ENCODE measurements around the gene PPAT. TPM values are rescaled to one million over a fixed set of nuclear protein-coding genes. Genes with fewer than 3 reads are reported as not detected.

PPAT gene
- total and polyA plus RNA-seq, 2 donors (not counting 1 experiment from before 2014, with no cell fraction given), result 3.2 to 9.2 TPM

DNA sequence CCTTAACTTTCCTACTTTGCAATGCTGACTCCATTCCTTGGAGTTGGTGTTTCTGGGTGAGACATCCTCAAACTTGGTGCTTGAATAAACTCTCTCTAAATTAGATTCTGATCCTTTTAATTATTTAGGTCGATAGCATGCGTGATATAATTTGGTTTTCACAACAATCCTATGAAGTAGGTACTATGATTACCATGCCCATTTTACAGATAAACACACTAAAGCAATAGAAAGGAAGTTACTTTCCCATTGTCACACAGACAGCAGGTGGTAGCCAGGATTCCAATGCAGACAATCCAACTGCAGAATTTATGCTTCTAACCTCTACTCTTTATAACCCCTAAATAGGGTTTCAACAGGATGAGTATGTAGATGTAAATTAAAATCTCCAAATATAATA lies 26.4 kb downstream of the PPAT start:
- Histone ChIP-seq H3K27me3 (replicated peaks in 1 of 4; ENCODE audit: control extremely low read depth in 1 of 4, control insufficient read depth in 3 of 4, insufficient read depth in 4 of 4, low read length in 3 of 4) (no peaks in the 10 kb centered on the region), H3K9me3 (ENCODE audit: control extremely low read depth in 1 of 3, control insufficient read depth in 2 of 3, insufficient read depth in 1 of 3, low read length in 2 of 3) (no peaks in the 10 kb centered on the region), H3K36me3 (replicated peaks in 1 of 2; ENCODE audit: control extremely low read depth in 1 of 2, control insufficient read depth in 1 of 2, extremely low read depth in 1 of 2, insufficient read depth in 2 of 2, low read length in 1 of 2) (peaks cover 5 to 15% of the 10 kb centered on the region in 2 experiments), H3K79me2 (ENCODE audit: control insufficient read depth, insufficient read depth, low read length) (no peaks in the 10 kb centered on the region), H2AFZ (ENCODE audit: insufficient read depth, low read depth, low read length, poor library complexity, severe bottlenecking) (no peak overlapping the region), H3K4me1 (ENCODE audit: control insufficient read depth in 2 of 2, insufficient read depth in 2 of 2, low read length in 2 of 2) (no peaks in the 10 kb centered on the region), H3K4me3 (ENCODE audit: control extremely low read depth in 1 of 5, extremely low read depth in 1 of 5, insufficient read depth in 1 of 5, low read depth in 2 of 5, low read length in 4 of 5) (no peak overlapping the region), H3K4me2 (replicated peaks; ENCODE audit: low read depth, low read length, poor library complexity, severe bottlenecking) (no peak overlapping the region), H3K27ac (ENCODE audit: low read length in 2 of 2) (no peak overlapping the region), H3K9ac (ENCODE audit: low read length) (no peak overlapping the region), H4K20me1 (ENCODE audit: control insufficient read depth, insufficient read depth, low read length, poor library complexity, severe bottlenecking) (no peaks in the 10 kb centered on the region)
- POLR2A ChIA-PET, result no interaction called here
- intact Hi-C loops (cut with micrococcal nuclease), result no loop called here
- no peaks in the 10 kb centered on the region for H3K4me1 Mint-ChIP-seq
- ATAC-seq (ENCODE audit: low read depth) (no peak), DNase-seq (no peak)
- no CpG with 5 or more reads among the region's 2 CpGs for WGBS (ENCODE audit: insufficient coverage)
- H3K9me3 Mint-ChIP-seq (ENCODE audit: insufficient read depth), result no peaks in the 10 kb centered on the region
- no peak overlapping the region for H3K27ac Mint-ChIP-seq
- CTCF ChIA-PET, result no interaction called here
- H3K27me3 Mint-ChIP-seq, result no peaks in the 10 kb centered on the region
- no peak for TF ChIP-seq EZH2 (IDR thresholded peaks at IDR 0.05; ENCODE audit: borderline replicate concordance, insufficient read depth, low read depth, low read length, poor library complexity, severe bottlenecking)
- TF ChIP-seq, protein P1, sequence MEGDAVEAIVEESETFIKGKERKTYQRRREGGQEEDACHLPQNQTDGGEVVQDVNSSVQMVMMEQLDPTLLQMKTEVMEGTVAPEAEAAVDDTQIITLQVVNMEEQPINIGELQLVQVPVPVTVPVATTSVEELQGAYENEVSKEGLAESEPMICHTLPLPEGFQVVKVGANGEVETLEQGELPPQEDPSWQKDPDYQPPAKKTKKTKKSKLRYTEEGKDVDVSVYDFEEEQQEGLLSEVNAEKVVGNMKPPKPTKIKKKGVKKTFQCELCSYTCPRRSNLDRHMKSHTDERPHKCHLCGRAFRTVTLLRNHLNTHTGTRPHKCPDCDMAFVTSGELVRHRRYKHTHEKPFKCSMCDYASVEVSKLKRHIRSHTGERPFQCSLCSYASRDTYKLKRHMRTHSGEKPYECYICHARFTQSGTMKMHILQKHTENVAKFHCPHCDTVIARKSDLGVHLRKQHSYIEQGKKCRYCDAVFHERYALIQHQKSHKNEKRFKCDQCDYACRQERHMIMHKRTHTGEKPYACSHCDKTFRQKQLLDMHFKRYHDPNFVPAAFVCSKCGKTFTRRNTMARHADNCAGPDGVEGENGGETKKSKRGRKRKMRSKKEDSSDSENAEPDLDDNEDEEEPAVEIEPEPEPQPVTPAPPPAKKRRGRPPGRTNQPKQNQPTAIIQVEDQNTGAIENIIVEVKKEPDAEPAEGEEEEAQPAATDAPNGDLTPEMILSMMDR (IDR thresholded peaks at IDR 0.05), result no peak
- H3K4me3 Mint-ChIP-seq, result no peak overlapping the region

- Histone ChIP-seq H3K36me3 (replicated peaks in 1 of 2; ENCODE audit: control extremely low read depth in 1 of 2, control insufficient read depth in 1 of 2, extremely low read depth in 1 of 2, insufficient read depth in 2 of 2, low read length in 1 of 2) (peaks cover 5 to 19% of the 10 kb centered on the region in 2 experiments), H3K79me2 (ENCODE audit: control insufficient read depth, insufficient read depth, low read length) (no peaks in the 10 kb centered on the region), H3K9me3 (ENCODE audit: control extremely low read depth in 1 of 3, control insufficient read depth in 2 of 3, insufficient read depth in 1 of 3, low read length in 2 of 3) (no peaks in the 10 kb centered on the region), H3K4me1 (ENCODE audit: control insufficient read depth in 2 of 2, insufficient read depth in 2 of 2, low read length in 2 of 2) (no peaks in the 10 kb centered on the region), H3K9ac (ENCODE audit: low read length) (no peak overlapping the region), H3K27me3 (replicated peaks in 1 of 4; ENCODE audit: control extremely low read depth in 1 of 4, control insufficient read depth in 3 of 4, insufficient read depth in 4 of 4, low read length in 3 of 4) (no peaks in the 10 kb centered on the region), H2AFZ (ENCODE audit: insufficient read depth, low read depth, low read length, poor library complexity, severe bottlenecking) (no peak overlapping the region), H3K4me2 (replicated peaks; ENCODE audit: low read depth, low read length, poor library complexity, severe bottlenecking) (no peak overlapping the region), H4K20me1 (ENCODE audit: control insufficient read depth, insufficient read depth, low read length, poor library complexity, severe bottlenecking) (no peaks in the 10 kb centered on the region), H3K4me3 (ENCODE audit: control extremely low read depth in 1 of 5, extremely low read depth in 1 of 5, insufficient read depth in 1 of 5, low read depth in 2 of 5, low read length in 4 of 5) (no peak overlapping the region), H3K27ac (ENCODE audit: low read length in 2 of 2) (no peak overlapping the region)
- WGBS (ENCODE audit: insufficient coverage), result 100% methylated on average over 3 of the region's 4 CpGs
- DNase-seq, result no peak
- TF ChIP-seq, protein P1 (IDR thresholded peaks at IDR 0.05), result no peak
- TF ChIP-seq EZH2 (IDR thresholded peaks at IDR 0.05; ENCODE audit: borderline replicate concordance, insufficient read depth, low read depth, low read length, poor library complexity, severe bottlenecking), result no peak
- H3K27ac Mint-ChIP-seq, result no peak overlapping the region
- no peaks in the 10 kb centered on the region for H3K9me3 Mint-ChIP-seq (ENCODE audit: insufficient read depth)
- intact Hi-C loops (cut with micrococcal nuclease), result no loop called here
- POLR2A ChIA-PET, result no interaction called here
- no peak for ATAC-seq (ENCODE audit: low read depth)
- no peaks in the 10 kb centered on the region for H3K4me1 Mint-ChIP-seq
- no peak overlapping the region for H3K4me3 Mint-ChIP-seq
- CTCF ChIA-PET, result interaction anchor here (1.1 to 4.2 kb wide), 2 partner anchors 17 to 53 kb away, joined by 4 to 14 read pairs; no protein-coding TSS in a partner anchor
- no peaks in the 10 kb centered on the region for H3K27me3 Mint-ChIP-seq
These were observed 29.3 kb downstream of the PPAT start for GRCh38 chr4:56406151-56406550.
